OCI-M2 (cell line): ENCODE results near the gene G6PC3.

Experiments
- DNase-seq: peaks from one replicate; lab custom pipeline; 2025; ENCODE audit not compliant: unreplicated experiment; lab: John Stamatoyannopoulos, UW

The G6PC3 gene

GRCh38 chr17:44121997-44122815, 51.7 kb downstream of the G6PC3 start:
- no peak for DNase-seq

DNA sequence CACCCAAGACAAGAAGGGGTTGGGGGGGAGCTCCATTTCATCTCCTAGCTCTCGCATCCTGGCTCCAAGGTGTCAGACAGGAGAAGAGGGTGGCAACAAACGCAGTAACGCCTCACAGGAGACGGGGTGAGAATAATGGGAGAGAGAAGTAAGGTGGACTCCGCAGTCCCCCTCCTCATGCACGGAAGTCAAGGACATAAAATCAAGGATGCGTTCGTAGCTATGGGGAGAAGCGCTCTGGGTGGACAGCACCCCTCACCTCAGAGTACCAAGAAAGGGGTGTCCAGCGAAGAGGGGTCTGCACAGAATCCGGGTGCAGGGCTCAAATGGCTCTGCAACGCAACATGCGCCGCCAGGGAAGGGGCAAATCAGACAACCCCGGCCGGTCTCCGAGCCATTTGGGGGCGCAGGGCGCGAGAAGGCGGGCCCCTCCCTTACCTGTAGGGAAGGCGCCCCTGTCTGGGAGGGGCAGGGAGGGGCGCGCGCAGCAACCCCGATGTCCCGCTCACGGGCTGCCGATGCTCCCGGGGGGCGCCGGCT, 52.4 kb downstream of the G6PC3 start:
- no peak for DNase-seq

DNA sequence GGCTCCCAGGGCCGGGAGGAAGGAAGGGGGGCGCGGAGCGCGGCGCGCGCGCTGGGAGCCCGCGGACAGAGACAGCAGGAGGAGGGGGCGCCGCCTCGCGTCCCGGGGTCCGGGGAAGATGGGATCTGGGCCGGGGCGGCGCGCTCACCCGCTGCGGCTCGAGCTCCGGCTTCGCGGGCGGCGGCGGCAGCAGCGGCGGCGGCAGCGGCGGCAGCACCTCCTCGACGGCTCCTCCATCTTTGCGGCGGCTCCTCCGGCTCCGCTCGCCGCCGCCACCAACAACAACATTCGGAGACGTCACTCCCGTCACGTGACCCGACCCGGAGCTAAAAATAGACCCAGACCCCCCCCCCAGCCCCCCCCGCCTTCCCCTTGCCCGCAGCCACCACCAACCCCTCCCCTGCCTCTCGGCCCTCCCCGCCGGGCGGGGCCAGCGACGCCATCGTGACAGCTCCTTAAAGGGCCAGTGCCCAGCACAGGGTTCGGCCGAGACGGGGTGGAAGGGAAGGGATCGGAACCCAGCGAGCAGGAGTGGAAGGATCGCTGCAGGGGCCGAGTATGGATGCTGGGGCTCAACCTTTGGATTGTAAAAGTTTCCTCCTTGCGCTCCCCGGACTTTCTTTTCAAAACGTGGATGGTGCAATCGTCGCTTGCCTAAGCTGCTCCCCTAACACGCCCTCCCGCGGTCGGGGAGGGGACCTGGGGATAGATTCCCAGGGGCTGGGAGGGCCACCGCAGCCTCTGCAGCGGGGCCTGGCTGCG, 53.0 kb downstream of the G6PC3 start, which contains the start of gene HDAC5:
Gene HDAC5, minus strand, starts transcription at position 286 of the 762 bp plus-strand sequence. CDS start 6,126 bp downstream, outside the sequence.
- no peak for DNase-seq

- DNase-seq, result no peak
Measured at GRCh38 chr17:44124118-44124438, 53.5 kb downstream of the G6PC3 start.
